GM08714 (cell line): ENCODE data around the gene CDH11.

Experiments
- H3K4me3 ChIP-seq: fragments of 200-500 bp; sonication (Bioruptor generic); 2 replicates; pipeline ENCODE4 v1.5.1; 2014; ENCODE audit warnings: mild to moderate bottlenecking, low read length, inconsistent platforms
- ZNF274 ChIP-seq: IDR thresholded peaks from 2 replicates; pipeline ENCODE4 v1.6.1; 2012; ENCODE audit warnings: mild to moderate bottlenecking, low read depth, low read length

Gene CDH11

GRCh38 chr16:65069766-65070165 is 52.1 kb downstream of the CDH11 start:
- no peak for TF ChIP-seq ZNF274
- H3K4me3 ChIP-seq, result no peak overlapping the region

GRCh38 chr16:65069065-65069464 is 52.8 kb downstream of the CDH11 start:
- H3K4me3 ChIP-seq, result no peak overlapping the region
- no peak for TF ChIP-seq ZNF274

- no peak for TF ChIP-seq ZNF274
- H3K4me3 ChIP-seq, result no peak overlapping the region
These were observed 53.6 kb downstream of the CDH11 start for GRCh38 chr16:65068151-65068740.

GRCh38 chr16:65066651-65067050 is 55.2 kb downstream of the CDH11 start:
- TF ChIP-seq ZNF274, result no peak
- H3K4me3 ChIP-seq, result no peak overlapping the region

- no peak overlapping the region for H3K4me3 ChIP-seq
- no peak for TF ChIP-seq ZNF274
These were observed 56.8 kb downstream of the CDH11 start for GRCh38 chr16:65065031-65065430.

- H3K4me3 ChIP-seq, result no peak overlapping the region
- no peak for TF ChIP-seq ZNF274
These were observed 57.7 kb downstream of the CDH11 start for GRCh38 chr16:65064131-65064530.

GRCh38 chr16:65062736-65063583 is 58.9 kb downstream of the CDH11 start:
- TF ChIP-seq ZNF274, result no peak

GRCh38 chr16:65061935-65062518 is 59.8 kb downstream of the CDH11 start:
- TF ChIP-seq ZNF274, result no peak
- no peak overlapping the region for H3K4me3 ChIP-seq

More at GRCh38 chr16:65062736-65063583, 58.9 kb downstream of the CDH11 start:
- H3K4me3 ChIP-seq, result no peak overlapping the region

GRCh38 chr16:65061263-65061662 is 60.6 kb downstream of the CDH11 start:
- no peak for TF ChIP-seq ZNF274
- no peak overlapping the region for H3K4me3 ChIP-seq

- no peak for TF ChIP-seq ZNF274
- H3K4me3 ChIP-seq, result no peak overlapping the region
These were observed 62.4 kb downstream of the CDH11 start for GRCh38 chr16:65059406-65059980.

- H3K4me3 ChIP-seq, result no peak overlapping the region
- TF ChIP-seq ZNF274, result no peak
These were observed 64.7 kb downstream of the CDH11 start for GRCh38 chr16:65057184-65057583.

- no peak for TF ChIP-seq ZNF274
- H3K4me3 ChIP-seq, result no peak overlapping the region
These were observed 67.4 kb downstream of the CDH11 start for GRCh38 chr16:65054457-65054856.

GRCh38 chr16:65049679-65050078 is 72.2 kb downstream of the CDH11 start:
- TF ChIP-seq ZNF274, result no peak
- no peak overlapping the region for H3K4me3 ChIP-seq

GRCh38 chr16:65045961-65046360 is 75.9 kb downstream of the CDH11 start:
- H3K4me3 ChIP-seq, result no peak overlapping the region
- no peak for TF ChIP-seq ZNF274

- no peak for TF ChIP-seq ZNF274
- H3K4me3 ChIP-seq, result no peak overlapping the region
These were observed 77.0 kb downstream of the CDH11 start for GRCh38 chr16:65044873-65045272.
